ENCODE measurements around the gene GPR34. TPM values are rescaled to one million over a fixed set of nuclear protein-coding genes. Genes with fewer than 3 reads are reported as not detected.

GPR34 gene
- total RNA-seq, 1 donor: 1.5 TPM

- Histone ChIP-seq H3K9me3 (ENCODE audit: low read depth, low read length) (no peaks in the 10 kb centered on the region), H3K27me3 (ENCODE audit: insufficient read depth, low read length) (no peaks in the 10 kb centered on the region), H3K4me1 (ENCODE audit: insufficient read depth, low read length) (no peaks in the 10 kb centered on the region), H3K4me3 (ENCODE audit: low read length) (no peak overlapping the region)
These were observed 51.1 kb downstream of the GPR34 start for GRCh38 chrX:41739871-41740270.

Other genes with a start within 250 kb of the GPR34 start
- gene NYX, start 241.6 kb upstream of the GPR34 start, total RNA-seq: 0.10 TPM
- under 0.01 TPM for gene GPR82, start 35.2 kb downstream of the GPR34 start, total RNA-seq
- 26.6 TPM for gene CASK, start 234.6 kb downstream of the GPR34 start, total RNA-seq